Mononuclear cell (primary cell): ENCODE results near the gene SGCE. TPM values are rescaled to one million over a fixed set of nuclear protein-coding genes. Genes with fewer than 3 reads are reported as not detected.

ENCODE experiments used
- H3K27me3 ChIP-seq: 2 replicates; pipeline ENCODE4 v1.6.0; 2011; ENCODE audit warnings: low read length, control low read depth; ENCODE audit not compliant: insufficient read depth
- H3K4me1 ChIP-seq: 2 replicates; pipeline ENCODE4 v1.5.1; 2011; ENCODE audit warnings: mild to moderate bottlenecking, low read length, control low read depth; ENCODE audit not compliant: insufficient read depth
- H3K4me3 ChIP-seq: 2 replicates; pipeline ENCODE4 v1.5.1; 2011; ENCODE audit warnings: mild to moderate bottlenecking, low read length, moderate library complexity
- H3K9me3 ChIP-seq: 2 replicates; pipeline ENCODE4 v1.5.1; 2011; ENCODE audit warnings: low read depth, mild to moderate bottlenecking, control low read depth, low read length
- total RNA-seq: library from RNA; depleted of rRNA; stranded (reverse); fragments of >200 nt; gene quantifications from one replicate; pipeline ENCODE4 v1.2.3, GENCODE V29; 2012

SGCE gene
- total RNA-seq, 1 donor, result 4.6 TPM

DNA sequence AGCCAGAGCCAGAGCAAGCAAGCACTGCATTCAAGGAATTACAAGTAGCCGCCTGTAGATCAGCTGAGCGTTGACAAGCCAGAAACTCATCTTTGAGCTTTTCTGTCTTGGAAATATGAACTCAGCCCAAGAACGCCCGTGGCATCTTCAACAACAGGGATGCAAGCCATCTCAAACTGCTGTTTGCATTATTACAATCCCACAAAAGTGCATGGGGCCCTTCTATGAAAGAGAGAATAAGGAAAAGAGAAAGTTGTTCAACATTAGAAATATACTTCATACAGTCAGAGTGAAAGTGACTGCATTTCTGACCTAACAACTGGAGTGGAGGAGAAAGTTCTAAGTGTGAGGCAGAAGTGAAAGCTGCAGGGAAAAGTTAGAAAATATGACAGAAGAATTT, 6.5 kb downstream of the SGCE start:
- Histone ChIP-seq H3K9me3 (no peaks in the 10 kb centered on the region), H3K27me3 (peaks cover 63% of the 10 kb centered on the region), H3K4me1 (no peaks in the 10 kb centered on the region), H3K4me3 (no peak overlapping the region)

DNA sequence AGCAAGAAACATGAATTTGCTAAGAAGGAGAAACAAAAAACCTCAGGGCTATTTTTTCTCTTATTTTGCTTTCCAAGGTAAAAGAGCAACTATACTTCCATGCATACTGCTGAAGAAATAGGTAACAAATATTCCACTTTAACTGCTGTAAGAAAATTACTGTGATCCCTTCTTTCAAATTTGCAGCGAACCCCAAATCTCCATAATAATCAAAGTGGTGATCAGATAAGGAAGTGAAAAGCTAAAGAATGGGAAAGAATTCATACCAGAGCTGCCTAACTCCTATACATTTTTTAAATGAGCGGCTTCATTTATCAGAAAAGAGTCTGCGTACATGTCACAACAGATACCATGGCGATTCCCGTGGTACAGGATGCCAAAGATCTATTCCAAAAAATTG, 7.2 kb downstream of the SGCE start:
- Histone ChIP-seq H3K4me1 (no peaks in the 10 kb centered on the region), H3K27me3 (peaks cover 56% of the 10 kb centered on the region), H3K4me3 (no peak overlapping the region), H3K9me3 (no peaks in the 10 kb centered on the region)

DNA sequence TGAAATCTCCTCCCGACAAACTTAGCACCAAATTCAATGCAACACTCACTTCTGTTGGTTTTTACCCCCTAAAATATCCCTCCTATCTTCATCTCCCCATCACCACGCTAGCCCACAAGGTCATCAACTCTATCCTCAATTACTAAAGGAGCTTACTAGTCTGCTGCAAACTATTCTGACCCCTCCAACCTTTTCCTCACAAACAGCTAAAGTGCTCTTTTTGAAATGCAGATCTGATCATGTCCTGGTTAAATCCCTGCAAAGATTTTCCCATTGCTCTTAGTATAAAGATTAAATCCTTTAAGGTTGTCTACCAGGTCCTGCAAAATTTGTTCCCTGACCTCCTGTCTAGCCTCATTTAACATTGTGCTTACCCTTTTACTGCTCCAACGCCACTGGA, 8.6 kb downstream of the SGCE start:
- no peak overlapping the region for H3K4me3 ChIP-seq
- no peaks in the 10 kb centered on the region for H3K9me3 ChIP-seq
- H3K27me3 ChIP-seq, result peaks cover 51% of the 10 kb centered on the region
- no peaks in the 10 kb centered on the region for H3K4me1 ChIP-seq

DNA sequence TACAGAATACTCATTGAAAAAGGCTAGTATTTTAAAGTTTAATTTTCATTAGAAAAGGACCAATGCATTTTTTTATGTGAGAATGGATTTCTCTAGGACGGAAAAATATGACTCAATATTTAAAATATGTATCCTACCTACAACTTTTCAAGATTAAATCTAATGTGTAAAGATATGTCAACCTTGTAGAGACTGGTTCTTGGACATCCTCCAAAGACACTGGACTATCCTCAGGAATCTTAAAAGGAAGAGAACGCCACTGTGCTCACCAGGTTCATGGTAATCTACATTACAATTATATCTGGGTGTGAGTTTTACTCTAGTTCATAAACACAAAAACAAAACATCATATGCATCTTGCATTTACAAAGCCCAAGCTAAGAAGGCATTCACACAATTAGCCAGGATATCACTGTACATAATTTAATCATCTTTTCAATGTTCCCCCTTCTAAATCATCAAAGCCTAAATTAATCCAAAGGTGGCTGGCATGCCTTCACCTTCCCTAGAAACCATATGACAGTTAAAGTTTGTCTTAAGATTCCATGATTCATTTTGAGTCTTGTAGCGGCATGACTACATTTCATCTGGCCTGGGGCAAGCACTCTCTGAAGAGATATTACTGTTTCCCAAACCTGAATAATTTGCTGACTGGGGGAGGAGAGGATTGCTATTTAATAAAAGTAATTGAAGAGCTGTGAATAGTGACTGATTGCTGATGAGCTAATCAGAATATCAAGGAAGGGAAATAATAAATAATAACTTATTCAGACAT, 12.0 kb downstream of the SGCE start:
- no peaks in the 10 kb centered on the region for H3K9me3 ChIP-seq
- no peak overlapping the region for H3K4me3 ChIP-seq
- H3K4me1 ChIP-seq, result no peaks in the 10 kb centered on the region
- peaks cover 25% of the 10 kb centered on the region for H3K27me3 ChIP-seq

DNA sequence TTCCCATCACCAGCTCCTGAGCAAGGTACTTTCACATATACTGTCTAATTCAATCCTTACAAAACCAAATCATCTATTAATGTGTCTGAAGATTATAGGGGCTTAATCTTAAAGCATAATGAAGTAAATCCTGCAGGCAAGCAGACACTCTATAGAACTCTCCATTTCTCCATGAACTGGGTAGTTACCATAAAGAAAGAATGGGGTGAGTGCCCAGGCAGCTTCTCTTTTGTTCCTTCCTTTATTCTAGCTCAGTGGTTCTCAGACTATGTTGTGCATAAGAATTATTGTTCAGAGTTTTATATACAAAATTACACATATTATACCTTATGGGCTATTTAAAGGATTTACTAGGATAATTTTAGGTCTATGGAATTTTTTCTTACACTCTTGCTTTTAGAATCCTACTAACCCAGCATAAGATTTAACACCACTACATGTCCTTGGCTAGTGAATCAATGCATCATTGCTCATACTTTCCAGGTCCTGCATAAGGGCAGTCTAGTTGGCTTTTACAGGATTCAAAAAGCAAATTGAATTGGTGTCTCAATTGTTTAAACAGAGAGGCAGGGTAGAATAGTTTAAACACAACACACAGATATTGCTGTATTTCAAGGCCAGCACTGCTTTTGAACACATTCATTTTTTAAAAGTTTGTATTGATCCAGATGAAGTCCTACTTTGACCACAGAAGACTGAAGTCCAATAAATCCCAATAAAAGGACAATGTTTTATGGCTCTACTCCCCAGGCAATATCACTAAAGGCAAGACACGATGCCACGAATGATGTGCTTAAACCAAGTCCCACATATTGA, 12.9 kb downstream of the SGCE start:
- H3K9me3 ChIP-seq, result no peaks in the 10 kb centered on the region
- H3K27me3 ChIP-seq, result peaks cover 23% of the 10 kb centered on the region
- no peak overlapping the region for H3K4me3 ChIP-seq
- H3K4me1 ChIP-seq, result no peaks in the 10 kb centered on the region

DNA sequence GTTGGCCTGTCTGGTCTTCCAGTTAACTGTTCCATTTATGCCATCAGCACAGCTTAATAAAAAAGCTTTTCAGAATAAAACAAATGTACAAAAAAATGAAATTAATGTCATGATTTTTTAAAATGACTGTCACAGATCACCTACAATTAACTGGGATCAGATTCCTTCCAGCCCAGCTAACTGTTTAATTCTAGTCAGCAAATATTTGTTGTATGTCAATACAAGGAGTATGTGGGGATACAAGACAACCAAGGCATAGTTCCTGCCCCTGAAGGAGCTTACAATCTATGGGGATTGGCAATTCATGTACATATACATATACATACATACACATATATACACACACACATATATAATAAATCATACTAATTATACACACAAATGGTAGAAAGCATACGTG, 16.5 kb downstream of the SGCE start:
- no peaks in the 10 kb centered on the region for H3K4me1 ChIP-seq
- peaks cover 15% of the 10 kb centered on the region for H3K27me3 ChIP-seq
- no peaks in the 10 kb centered on the region for H3K9me3 ChIP-seq
- no peak overlapping the region for H3K4me3 ChIP-seq

DNA sequence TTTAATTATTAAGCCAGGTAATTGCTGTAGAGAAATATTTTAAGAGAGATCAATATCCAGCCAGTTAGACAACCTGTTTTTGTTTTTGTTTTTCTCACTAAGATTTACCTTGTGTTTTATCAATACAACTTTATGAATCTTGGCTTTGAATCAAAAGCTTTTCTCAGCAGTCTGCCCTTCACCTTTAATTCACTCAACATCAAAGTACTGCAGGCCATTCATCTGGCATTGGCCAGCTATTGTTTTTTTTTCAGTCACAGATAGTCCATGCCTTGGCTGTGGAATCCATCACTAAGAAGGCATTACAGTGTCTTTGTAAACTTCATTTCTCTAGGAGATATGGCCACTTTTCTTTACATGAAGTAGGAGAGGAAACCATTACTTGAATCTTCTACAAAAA, 20.2 kb downstream of the SGCE start:
- no peaks in the 10 kb centered on the region for H3K4me1 ChIP-seq
- H3K27me3 ChIP-seq, result no peaks in the 10 kb centered on the region
- no peak overlapping the region for H3K4me3 ChIP-seq
- no peaks in the 10 kb centered on the region for H3K9me3 ChIP-seq

DNA sequence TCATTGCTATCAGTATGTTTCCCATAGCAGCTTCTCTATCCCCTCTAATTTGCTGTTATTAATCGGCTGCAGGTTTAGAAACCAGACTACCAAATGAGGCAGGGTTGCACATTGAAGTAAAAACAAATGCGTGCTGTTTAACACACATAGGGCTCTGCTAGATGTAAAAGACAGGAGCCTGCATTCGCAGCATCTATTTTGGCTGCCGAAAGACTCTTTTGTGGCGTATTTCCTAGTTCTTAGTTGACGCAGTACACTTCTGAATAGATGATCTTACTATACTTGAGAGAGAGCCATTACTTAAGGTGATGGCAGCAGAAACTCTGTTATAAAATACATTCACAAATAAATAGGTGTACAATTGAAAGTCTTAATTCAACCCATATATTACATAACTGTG, 21.4 kb downstream of the SGCE start:
- no peaks in the 10 kb centered on the region for H3K27me3 ChIP-seq
- H3K4me1 ChIP-seq, result no peaks in the 10 kb centered on the region
- H3K4me3 ChIP-seq, result no peak overlapping the region
- H3K9me3 ChIP-seq, result no peaks in the 10 kb centered on the region

DNA sequence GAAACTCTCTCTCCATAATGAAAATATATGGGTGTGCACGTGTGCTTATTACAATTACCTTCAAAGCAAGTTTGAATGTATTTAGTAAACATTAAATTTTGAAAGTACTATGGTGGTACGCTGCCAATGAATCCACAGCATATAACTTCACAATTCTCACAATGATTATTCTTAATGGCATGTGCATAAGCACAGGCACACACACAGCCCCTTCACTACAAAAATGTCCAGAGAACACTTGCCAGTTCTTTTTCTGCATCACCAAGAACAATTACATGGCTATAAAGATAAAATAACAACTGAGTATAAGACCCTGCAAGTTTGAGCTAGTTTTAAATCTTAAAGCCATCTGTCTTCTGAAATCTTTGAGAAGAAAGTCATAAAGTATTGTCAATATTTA, 22.2 kb downstream of the SGCE start:
- Histone ChIP-seq H3K4me1 (no peaks in the 10 kb centered on the region), H3K4me3 (no peak overlapping the region), H3K9me3 (no peaks in the 10 kb centered on the region), H3K27me3 (no peaks in the 10 kb centered on the region)

DNA sequence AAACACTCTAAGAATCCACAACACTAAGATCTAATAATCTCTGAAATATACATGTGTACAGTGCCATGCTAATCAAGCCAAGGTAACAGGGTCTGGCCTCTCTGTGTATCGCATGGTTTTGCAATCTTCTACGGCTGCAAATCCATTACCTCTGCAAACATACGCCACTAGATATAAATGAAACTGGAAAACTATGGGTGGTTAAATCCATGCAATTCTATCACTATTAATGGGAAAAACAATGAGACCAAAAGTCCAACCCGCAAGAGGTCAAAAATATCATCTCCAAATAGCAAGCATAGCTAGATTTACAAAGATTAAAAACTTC, 23.0 kb downstream of the SGCE start:
- H3K4me1 ChIP-seq, result no peaks in the 10 kb centered on the region
- H3K4me3 ChIP-seq, result no peak overlapping the region

DNA sequence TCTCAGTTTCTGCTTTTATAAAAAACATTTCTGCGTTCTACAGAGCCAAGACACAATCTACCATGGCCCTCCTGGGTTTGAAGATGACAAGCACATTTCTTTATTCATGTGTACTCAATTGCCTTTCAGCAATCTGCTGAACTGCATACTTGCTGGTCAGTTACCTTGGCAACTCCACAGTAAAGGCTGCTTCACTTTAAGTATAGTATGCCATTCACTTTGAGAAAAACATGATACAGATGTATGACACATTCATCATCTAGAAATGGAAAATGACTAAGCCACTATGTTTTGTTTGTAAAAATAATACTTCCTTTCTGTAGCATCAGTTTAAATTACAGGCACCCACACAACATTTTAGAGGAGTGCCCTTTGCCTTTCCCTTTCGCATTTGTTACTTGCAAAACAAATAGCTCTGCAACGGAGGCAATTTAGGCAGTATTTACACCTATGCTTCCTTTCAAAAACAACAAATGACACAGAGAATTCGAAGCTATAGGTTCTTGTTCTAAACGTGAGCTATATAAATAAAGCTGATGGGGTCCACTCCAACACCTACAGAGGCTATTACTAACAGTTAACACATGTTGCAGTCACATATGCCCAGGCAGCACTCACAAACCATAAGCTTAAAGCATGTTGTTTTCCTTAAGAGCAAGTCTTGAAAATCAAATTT, 23.5 kb downstream of the SGCE start:
- Histone ChIP-seq H3K9me3 (no peaks in the 10 kb centered on the region), H3K4me1 (no peaks in the 10 kb centered on the region), H3K4me3 (no peak overlapping the region), H3K27me3 (peaks cover 6% of the 10 kb centered on the region)

More for the DNA sequence above, 23.0 kb downstream of the SGCE start:
- Histone ChIP-seq H3K27me3 (peaks cover 4% of the 10 kb centered on the region), H3K9me3 (no peaks in the 10 kb centered on the region)

DNA sequence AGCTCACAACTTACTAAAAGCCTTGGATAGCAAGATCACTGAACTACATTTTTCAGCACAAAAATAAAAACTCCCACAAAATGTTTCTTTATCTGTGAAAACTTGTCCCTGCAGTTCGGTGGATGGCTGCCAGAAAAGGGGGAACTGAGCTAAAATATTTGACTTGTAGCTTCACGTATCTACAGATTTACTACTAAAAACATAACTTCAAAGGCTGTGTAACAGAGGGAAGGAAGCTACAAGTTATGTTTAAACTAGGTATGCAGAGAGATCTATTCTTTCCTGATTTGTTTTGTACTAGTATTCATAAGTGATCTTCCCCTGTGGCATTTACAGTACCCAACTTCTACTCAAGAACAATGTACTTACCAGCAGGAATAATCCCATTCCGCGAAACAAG, 25.1 kb downstream of the SGCE start:
- no peak overlapping the region for H3K4me3 ChIP-seq
- H3K4me1 ChIP-seq, result no peaks in the 10 kb centered on the region
- H3K27me3 ChIP-seq, result peaks cover 9% of the 10 kb centered on the region
- no peaks in the 10 kb centered on the region for H3K9me3 ChIP-seq

DNA sequence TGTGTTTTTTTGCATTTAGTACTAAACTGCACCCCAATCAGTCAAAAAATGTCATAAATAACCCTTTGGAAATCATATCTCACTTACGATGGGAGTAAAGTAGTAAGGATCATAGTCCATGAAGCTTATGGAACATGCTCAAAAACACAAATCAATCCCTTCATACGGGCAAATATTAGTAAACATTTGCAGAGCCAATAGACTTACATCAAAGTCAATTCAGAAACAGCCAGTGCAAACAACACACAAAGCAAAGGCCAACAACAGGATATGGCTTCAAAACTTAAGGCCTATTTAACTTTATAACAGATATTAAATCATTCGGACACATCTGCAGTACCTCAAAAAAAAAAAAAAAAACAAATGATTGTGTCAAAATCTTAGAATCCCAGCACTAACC, 32.1 kb downstream of the SGCE start:
- Histone ChIP-seq H3K27me3 (peaks cover 9% of the 10 kb centered on the region), H3K4me1 (peaks cover 6% of the 10 kb centered on the region), H3K4me3 (no peak overlapping the region), H3K9me3 (no peaks in the 10 kb centered on the region)

DNA sequence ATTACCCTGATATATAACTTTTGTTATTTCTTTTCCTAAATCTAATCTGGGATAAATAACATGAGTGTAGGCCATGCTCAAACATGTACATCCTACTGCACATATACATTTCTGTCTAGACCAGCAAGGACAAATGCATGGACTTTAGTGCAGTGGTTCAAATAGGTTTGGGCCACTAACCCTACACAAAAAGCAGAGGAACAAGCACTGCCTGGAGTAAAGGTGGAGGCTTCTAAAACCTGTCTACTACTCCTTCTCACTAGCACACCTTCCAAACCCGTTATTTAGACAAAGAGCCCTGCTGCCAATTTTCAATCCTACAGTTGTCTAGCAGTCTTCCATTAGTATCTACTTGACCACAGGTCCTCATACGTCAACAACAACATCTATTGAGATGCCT, 34.8 kb downstream of the SGCE start:
- H3K27me3 ChIP-seq, result no peaks in the 10 kb centered on the region
- no peak overlapping the region for H3K4me3 ChIP-seq
- no peaks in the 10 kb centered on the region for H3K9me3 ChIP-seq
- H3K4me1 ChIP-seq, result peaks cover 6% of the 10 kb centered on the region

DNA sequence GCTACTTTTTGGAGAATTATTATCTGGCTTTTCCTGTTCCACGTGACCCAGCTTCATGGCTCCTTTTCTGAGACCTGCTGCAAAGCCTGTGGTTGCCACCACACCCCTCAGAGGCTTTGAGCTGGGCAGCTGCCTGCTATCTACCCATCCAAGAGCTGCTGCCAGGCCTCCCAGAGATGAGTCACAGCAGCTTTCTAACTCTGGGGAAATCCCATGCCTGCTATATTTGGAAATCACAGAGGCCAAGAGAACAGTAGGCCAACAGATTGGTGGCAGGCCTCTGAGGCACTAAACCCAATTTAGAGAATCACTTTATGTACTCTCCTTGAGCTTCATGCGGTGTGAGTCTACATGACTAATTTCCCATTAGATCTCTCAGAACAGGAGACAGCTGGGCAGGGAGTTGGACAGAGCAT, 35.2 kb downstream of the SGCE start:
- Histone ChIP-seq H3K27me3 (no peaks in the 10 kb centered on the region), H3K4me1 (peaks cover 6% of the 10 kb centered on the region), H3K4me3 (no peak overlapping the region), H3K9me3 (no peaks in the 10 kb centered on the region)
